Astrocyte (in vitro differentiated cells and primary cell): ENCODE data around the gene PPP6R2.

ENCODE experiments used
- EZH2 ChIP-seq: IDR thresholded peaks from 2 replicates; pipeline ENCODE4 v1.6.1; 2012; ENCODE audit warnings: mild to moderate bottlenecking, low read length, inconsistent platforms; ENCODE audit not compliant: insufficient read depth
- TF ChIP-seq, protein P1 (sequence below): IDR thresholded peaks from 2 replicates; pipeline ENCODE4 v1.5.1; 2011; ENCODE audit warnings: low read depth, mild to moderate bottlenecking, inconsistent platforms, low read length, moderate library complexity; ENCODE audit not compliant: insufficient read depth

DNA sequence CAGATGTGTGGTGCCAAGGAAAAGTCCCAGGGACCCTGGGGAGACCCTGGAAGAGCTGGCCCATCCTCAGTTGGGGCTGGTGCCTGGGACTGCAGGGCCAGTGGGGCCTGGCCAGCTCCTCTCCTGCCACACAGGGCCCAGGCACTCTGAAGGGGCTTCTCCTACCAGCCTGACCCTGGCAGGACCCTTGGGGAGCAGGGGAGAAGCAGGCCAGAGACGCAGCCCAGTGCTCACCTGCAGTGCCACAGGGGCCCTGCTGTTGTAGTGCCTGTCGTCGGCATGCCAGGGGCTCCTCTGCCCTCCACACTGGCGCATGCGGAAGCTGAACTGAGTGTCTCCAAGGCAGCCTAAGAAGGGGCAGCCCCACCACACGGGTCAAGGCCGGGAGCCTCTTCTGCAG is 25.5 kb upstream of the PPP6R2 start:
- TF ChIP-seq, protein P1, sequence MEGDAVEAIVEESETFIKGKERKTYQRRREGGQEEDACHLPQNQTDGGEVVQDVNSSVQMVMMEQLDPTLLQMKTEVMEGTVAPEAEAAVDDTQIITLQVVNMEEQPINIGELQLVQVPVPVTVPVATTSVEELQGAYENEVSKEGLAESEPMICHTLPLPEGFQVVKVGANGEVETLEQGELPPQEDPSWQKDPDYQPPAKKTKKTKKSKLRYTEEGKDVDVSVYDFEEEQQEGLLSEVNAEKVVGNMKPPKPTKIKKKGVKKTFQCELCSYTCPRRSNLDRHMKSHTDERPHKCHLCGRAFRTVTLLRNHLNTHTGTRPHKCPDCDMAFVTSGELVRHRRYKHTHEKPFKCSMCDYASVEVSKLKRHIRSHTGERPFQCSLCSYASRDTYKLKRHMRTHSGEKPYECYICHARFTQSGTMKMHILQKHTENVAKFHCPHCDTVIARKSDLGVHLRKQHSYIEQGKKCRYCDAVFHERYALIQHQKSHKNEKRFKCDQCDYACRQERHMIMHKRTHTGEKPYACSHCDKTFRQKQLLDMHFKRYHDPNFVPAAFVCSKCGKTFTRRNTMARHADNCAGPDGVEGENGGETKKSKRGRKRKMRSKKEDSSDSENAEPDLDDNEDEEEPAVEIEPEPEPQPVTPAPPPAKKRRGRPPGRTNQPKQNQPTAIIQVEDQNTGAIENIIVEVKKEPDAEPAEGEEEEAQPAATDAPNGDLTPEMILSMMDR: no peak
- no peak for TF ChIP-seq EZH2
